Erythroblast (primary cell): ENCODE results near the gene SHF.

ENCODE experiments used
- GATA1 ChIP-seq: IDR thresholded peaks from 2 replicates; pipeline ENCODE4 v1.6.1; 2011; ENCODE audit warnings: low read depth, mild to moderate bottlenecking, control low read depth, low read length, moderate library complexity
- POLR2A ChIP-seq: IDR thresholded peaks from 2 replicates; pipeline ENCODE4 v1.6.1; 2011; ENCODE audit warnings: mild to moderate bottlenecking, low read length

DNA sequence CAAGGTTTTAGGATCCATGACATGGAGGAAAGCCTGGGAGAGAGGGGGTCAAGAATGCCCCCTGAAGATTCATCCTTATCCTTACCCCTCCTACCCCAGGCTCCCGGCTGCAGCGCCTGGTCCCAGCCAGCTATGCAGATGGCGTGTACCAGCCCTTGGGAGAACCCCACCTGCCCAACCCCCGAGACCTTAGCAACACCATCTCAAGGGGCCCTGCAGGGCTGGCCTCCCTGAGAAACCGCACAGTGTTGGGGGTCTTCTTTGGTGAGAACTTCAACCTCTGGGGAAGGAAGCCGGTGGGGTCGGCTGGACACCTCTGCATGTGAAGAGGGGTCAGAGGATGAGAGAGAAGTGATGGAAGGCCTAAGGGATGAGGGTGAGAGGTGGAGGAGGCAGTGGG, 53.7 kb downstream of the SHF start:
- no peak for TF ChIP-seq POLR2A
- TF ChIP-seq GATA1 = no peak
